HG02943 (cell line): ENCODE measurements around the gene EMC6.

ENCODE experiments used
- ATAC-seq: cut with Tn5 transposase; IDR thresholded peaks from one replicate; pipeline ENCODE4 v1.9.1; 2021; ENCODE audit warnings: mild to moderate bottlenecking, low read depth, moderate library complexity; ENCODE audit not compliant: unreplicated experiment

The EMC6 gene

DNA sequence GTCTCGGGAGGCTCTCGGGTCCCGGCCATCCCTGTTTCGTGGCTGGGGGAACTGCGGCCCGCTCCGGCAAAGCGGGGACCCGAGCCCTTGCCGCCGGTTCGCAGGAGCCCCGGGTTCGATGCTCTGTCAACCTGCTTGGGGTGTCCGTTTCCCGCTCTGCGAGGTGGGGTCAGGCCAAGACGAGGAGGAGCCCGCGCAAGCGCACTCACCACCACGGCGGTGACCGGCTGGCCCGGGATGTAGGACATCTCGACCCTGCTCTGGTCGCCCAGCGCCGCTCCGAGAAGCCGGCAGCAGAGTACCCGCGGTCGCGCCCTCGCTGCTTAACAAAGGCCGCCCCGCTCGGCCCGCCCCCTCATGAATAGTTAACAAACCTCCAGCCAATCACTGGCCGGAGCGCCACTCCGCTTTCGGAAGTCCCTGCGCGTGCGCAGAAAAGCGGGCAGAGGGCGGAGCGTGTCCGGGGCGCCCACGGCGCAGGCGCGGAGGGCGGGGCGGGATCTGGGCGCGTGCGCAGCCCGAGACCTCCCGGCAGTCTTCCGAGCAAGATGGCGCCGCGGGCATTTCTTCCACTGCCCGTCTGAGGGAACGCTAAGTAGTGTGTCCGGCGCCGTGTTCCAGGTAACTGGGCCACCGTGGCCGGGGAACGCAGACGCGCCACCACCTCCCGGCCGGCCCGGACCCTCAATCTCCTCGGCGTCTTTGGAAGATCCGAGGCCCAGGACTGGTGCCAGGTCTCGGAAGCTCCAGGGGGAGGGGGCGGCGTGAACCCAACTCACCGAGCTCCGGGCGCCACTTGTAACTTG, at the start of gene EMC6, which contains the start of gene TAX1BP3:
TSS of gene EMC6 (plus strand) at position 534 of the 806 bp plus-strand sequence. CDS start 335 bp downstream, outside the sequence.
TSS of gene TAX1BP3 (minus strand) at position 300 of the 806 bp plus-strand sequence. CDS start at position 248, 52 bp downstream.
- ATAC-seq, result peak; percentile 68

DNA sequence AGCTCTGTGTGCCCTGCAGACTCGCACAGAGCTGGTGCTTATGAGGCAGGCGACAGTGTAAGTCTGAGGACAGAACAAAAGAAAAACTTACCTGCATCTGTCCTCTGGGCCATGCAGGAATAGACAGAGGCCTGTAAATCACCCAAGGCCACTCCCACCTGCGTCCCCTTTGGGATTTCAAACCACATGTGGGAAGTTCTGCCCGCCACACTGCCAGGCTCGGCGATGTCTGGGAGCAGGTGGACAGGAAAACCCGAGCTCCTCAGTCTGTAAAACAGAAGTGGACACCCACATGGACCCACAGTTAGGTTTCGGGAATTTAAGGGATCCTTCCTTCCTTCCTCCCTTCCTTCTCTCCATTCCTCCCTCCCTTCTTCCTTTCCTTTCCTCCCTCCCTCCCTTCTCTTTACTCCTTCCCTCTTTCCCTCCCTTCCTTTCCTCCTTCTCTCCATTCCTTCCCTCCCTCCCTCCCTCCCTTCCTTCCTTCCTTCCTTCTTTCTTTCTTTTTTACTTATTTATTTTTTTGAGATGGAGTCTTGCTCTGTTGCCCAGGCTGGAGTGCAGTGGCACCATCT, 47.4 kb upstream of the EMC6 start:
- no peak for ATAC-seq

DNA sequence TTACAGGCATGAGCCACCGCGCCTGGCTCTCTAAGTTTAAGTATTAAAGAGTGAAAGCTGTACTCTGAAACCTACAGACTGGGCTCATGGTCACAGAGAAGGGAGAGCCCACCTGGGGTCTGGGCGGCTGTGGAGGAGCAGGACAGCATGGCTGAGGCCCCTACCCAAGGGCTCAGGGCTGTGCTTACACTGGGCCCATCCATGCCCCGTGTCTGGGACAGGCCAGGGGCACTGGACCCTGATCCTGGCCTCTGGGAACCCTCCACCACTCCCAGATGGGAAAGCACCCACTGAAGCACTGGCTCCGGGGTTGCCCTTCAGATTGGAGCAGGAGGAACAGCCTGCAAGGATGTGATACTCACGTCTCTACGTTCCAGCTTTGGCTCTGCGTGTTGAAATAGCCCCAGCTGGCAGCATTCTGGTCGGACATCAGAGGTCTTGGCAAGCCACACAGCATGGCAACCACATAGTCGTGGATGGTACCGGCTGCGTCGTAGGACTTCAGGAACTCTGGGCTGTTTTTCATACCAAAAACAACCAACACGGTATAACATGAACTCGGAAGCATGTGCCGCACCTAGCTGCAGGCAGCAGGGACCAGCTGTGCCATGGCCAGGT, 45.5 kb upstream of the EMC6 start:
- ATAC-seq, result no peak

DNA sequence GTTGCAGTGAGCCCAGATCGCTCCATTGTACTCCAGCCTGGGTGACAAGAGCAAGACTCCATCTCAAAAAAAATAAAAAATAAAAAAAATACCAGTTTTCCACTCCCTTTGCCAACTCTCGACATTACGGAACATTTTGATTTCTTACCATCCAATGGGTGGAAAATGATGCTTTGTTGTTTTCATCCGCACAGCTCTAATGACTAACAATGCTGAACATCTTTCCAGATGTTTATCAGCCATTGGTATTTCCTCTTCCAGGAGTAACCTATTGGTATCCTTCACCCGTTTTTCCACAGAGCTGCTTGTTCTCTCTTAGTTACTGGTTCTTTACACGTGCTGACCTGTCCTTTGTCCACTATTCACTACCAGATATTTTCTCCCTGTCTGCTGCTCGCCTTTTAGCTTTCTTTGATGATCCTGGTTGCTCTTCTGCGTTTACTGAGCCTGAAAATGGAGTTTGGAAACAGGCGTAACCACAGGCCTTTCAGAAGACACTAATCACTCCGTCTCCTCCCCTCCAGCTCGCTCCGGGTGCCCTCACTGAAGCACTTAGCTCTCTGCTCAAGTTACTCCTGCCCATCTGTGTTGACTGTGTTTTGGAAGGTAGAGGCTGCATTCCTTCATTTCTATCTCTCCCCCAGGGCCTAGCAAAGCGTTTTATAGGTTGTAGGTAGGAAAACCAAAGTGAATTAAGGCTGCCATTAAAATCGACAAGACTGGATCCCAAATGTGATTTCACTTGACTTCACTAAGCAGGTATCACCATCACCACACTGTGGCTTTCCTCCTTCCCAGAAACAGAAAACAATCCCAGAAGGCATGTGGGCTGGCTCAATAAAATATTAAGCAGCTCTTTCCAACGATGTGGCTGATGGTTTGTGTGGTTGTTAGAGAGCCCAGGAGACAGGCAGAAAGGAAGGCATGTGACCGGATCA, 41.5 kb upstream of the EMC6 start:
- ATAC-seq, result no peak

DNA sequence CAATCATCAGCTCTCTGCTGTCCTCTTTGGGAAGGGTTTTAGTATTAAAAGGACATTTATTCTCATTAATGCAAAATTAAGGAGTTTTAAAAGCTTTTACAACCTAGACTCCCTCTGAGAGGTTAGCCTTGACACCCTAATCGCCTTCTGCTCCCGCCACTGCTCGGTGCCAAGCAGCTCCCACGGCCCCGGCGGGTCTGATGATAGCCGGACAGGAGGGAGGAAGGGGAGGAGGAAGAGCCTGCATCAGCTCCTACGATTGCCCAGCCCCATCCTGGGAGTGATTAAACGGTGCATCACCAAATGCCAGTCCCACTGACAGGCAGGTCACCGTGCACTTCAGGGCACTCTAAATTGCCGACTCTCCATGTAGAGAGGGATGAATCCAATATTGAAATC, 40.8 kb upstream of the EMC6 start:
- ATAC-seq, result no peak

DNA sequence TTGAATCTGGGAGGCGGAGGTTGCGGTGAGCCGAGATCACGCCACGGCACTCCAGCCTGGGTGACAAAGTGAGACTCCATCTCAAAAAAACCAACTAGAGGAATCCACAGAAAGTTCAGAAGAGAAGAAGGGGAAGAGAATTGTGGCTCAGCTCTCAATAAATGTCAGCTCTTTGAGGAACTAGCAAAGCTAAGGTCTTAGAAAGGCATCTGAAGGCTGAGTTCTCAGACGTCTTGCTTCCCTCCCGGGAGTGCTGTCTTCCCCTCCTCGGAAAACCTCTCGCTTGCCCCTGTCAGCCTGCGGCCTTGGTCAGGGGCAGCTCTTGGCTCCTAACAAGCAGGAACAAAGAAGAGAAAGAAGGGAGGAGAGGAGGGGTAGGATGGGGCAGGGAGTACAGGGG, 37.8 kb upstream of the EMC6 start:
- no peak for ATAC-seq

DNA sequence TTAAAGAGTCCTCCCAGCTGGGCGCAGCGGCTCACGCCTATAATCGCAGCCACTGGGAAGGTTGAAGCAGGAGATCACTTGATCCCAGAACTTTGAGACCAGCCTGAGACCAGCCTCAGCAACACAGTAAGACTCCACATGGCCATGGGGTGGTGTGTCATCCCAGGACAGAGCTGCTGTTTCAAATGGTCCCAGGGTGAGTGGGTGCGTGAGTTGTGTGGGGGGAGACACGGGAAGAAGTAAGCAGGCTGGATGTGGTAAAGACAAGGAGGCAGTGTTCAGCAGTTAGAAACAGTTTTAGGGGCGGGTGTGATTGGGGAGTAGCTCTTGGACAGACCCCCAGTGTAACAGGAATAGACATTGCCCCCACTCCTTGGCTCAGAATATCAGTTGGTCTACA, 36.3 kb upstream of the EMC6 start:
- no peak for ATAC-seq

DNA sequence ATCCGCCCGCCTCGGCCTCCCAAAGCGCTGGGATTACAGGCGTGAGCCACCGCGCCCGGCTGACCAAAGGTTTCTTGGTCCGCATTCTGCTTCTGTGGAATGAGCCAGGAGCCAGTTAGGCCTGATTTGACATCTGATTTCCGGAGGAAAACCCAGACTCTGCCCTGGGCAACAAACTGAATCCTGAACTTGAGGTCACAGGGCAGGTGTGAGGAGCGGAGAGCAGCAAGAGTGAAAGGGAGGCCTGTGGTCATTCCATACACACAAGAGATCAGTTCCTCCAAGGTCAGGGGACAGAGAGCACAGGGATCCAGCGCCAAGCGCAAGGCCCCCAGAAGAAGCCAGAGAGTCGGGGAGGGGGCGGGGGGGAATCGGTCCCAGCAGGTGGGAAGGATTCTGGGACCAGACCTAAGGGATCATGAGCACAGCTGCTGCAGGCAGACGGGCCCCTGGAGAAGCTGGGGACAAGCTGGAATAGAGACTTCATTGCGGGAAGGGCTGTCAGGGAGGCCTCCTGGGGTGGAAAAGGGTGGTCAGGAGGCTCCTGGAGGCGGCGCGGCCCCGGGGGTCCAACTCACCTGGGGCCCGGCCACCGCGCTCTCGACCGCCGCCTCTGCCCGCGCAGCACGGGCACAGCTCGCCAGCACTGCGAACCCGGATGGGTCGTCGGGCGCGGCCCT, 33.0 kb upstream of the EMC6 start:
- ATAC-seq, result no peak

DNA sequence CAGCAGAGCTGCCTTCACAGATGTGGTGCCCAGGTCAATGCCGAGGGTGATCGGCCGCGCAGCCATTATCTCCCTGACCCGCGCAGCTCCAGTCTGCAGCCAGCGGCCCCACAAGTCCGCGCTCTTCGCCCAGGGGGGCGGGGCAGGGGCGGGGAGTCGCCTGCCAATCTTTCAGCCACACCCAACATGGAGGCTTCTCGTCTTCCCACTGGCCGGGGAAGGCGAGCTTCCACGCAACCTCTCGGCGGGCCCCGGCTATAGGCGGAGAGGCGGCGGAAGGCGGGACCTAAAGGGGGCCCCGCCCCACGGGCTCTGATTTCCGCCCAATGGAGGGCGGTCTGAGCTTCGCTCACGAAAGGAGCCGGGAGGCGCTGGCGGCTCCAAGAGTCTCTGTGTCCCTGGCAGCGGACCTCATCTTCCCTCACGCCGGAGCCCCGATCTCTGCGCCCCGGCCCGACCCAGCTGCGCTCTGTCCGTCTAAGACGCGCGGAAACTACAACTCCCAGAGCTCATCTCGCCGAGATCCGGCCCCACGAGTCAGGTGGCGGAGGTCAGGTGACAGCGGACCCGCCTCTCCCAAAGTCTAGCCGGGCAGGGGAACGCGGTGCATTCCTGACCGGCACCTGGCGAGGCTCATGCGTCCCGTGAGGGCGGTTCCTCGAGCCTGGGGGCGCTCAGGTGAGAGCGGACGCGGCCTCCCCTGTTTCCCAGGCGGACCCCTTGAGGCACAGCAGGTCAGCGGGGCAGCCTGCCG, 32.3 kb upstream of the EMC6 start, which contains the start of the genes CTNS and SHPK:
TSS of gene CTNS (plus strand) at position 607 of the 754 bp plus-strand sequence. CDS start 3,447 bp downstream, outside the sequence.
TSS of gene SHPK (minus strand) at position 97 of the 754 bp plus-strand sequence. CDS start at position 66, 31 bp downstream.
- peak; percentile 82 for ATAC-seq

DNA sequence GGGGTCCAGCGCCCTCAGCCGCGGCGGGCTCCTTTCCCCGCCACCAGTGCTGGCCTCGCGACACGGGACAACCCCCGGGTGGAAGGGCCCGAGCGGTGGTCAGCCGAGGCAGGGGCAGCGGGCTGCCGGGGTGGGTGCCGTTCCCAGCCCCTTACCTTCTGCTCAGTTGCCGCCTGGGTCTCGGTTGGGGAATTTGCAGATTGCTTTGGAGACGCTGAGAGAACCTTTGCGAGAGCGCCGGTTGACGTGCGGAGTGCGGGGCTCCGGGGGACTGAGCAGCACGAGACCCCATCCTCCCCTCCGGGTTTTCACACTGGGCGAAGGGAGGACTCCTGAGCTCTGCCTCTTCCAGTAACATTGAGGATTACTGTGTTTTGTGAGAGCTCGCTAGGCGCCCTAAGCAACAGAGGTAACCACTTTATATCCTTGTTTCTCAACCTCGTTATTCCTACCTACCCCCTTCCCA, 31.7 kb upstream of the EMC6 start:
- ATAC-seq, result peak; percentile 4

DNA sequence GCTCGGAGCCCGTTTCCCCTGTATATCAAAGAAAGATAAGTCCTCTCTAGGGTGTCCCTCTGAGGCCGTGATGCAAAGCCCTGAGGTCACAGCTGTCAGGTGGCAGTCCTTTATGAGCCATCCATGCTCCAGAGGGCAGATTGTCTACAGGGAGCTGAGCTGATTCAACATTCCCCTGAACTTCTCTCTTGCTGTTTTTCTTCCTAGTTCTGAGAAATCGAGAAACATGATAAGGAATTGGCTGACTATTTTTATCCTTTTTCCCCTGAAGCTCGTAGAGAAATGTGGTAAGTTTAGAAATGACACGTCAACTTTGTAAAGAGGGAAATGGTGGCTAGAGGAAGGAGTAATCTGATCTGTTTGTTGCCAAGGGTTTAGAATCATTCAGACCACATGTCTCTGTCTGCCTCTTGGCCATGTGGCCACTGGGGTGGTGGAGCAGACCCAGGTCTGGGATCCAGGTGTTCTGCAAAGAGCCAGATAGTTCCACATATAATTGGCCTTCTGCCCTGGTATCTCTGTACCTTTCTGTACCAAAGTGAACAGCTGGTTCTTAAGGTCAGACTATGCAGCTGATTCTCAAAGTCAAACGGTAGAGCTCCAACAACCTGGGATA, 28.5 kb upstream of the EMC6 start:
- no peak for ATAC-seq

DNA sequence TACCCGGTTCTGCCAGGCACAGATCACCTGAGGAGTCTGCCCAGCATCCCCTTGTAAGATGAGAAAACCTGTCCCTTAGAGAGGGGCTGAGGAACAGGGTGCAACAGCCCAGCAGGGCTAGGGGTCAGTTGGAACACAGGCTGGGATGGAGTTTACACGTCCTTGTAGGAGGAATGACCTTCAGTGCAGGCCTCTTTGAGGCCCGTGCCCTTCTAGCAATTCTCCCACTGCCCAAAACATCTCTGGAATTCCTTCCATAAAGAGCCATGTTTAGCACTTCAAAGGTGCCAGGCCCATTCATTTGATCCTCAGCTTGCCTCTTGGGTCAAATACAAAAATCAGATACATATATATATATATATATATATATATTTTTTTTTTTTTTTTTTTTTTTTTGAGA, 27.6 kb upstream of the EMC6 start:
- no peak for ATAC-seq

DNA sequence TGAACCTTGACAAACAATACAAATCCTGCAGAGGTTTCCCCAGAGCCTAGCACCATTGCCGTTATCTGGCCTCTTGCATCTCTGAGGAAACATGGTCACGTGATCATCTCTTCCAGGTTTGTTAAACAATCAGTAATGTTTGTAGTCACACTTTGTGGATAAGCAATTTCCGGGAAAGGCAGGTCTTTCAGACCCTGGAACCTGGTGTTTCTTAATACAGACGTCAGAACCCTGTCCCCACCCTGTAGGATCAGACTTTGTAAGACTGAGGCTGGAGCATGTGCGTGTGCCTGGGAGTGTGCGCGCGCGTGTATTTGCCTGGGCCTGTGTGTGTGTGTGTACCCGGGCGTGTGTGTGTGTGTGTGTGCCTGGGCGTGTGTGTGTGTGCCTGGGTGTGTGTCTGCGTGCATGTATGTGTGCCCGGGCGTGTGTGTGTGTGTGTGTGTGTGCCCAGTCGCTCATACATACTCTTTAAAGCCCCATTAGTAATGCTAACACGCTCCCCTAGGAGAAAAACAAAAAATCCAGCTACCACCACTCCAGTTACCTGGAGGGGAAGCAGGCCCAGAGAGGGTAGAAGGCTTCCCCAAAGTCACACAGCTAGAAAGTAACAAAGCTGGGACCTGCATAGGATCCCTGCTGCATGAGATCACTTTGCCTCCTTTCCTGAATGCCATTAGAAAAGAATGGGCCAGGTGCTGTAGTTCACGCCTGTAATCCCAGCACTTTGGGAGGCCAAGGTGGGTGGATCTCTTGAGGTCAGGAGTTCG, 26.7 kb upstream of the EMC6 start:
- no peak for ATAC-seq

DNA sequence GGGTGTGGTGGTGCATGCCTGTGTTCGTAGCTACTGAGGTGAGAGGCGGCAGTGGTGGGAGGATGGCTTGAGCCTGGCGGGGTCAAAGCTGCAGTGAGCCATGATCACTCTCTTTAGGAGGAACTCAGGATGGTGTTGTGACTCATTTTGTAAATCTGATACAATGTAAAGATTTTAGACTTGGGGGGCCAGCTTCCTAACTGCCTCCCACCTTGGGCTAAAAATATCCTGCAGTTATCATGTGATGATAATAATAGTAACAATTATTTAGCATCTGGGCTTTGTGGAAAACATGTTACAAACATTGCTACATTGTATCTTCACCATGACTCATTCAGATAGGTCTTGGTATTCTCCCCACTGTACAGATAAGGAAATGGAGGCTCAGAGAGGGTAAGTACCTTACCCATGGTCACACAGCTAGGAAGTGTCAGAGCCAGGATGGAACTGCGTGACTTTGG, 24.7 kb upstream of the EMC6 start:
- no peak for ATAC-seq

DNA sequence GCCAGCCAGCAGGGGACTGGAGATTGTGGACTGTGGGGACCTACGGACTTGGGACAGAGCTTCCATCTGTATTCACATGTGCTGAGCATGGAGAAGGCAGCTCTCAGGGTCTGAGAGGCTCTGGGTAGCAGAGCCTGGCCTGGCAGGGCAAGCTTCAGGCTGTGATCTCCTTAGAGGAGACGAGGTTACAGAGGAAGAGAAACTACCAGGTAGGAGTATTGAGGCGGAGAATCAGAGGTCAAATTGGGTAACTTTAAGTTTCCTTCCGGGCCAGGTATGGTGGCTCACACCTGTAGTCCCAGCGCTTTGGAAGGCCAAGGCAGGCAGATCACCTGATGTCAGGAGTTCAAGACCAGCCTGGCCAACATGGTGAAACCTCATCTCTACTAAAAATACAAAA, 23.3 kb upstream of the EMC6 start:
- no peak for ATAC-seq

DNA sequence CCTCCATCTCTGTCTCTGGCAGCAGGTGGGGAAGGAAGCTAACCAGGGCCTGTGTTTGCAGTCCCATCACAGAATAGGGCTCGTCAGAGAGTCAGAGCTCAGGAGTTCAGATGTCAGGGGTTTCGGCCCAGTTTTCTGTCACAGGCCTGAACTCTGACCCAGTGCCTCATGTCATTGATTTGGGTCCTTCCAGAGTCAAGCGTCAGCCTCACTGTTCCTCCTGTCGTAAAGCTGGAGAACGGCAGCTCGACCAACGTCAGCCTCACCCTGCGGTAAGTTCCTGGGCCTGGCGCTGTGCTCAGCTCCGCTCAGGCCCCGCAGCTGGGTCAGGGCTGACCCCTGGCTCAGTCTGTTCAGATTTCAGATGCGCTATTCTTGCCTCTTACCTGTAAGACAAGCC, 21.4 kb upstream of the EMC6 start:
- ATAC-seq, result no peak

DNA sequence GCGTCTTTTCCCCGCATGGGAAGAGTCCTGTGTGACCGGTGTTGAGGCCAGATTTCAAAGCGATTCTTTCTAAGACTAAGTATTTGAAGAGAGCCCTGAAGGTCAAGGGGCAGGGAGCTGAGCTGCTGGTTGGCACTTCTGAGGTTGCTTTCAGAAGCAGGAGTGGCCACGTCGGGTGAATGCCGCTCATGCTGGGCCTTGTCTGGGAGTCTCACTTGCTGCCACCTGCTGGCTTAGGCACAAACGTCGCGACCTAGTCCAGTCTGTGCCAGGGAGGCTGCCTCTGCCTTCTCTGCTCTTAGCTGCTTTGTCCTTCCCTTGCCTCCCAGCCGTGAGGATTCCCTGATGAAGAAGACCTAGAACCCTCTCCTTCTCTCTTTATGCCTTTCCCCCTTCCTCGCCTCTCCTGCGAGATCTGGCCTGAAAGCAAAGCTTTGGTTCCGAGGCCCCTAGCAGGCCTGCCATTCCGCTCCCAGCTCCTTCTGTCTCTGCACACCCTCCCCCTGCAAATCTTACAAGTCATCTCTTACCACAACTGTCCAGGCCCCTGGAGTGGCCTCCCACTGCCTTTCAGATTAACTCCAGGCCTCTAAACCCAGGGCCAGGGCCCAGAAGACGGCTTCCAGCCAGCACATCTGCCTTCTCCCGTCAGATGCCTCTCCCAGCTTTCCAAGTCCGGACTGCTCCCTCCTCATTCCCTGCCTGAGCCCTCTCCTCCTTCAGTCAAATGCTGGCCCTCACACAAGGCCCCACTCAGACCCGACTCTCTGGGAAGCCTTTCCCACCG, 20.6 kb upstream of the EMC6 start:
- no peak for ATAC-seq
